ENCODE measurements around the gene ICE2. TPM values are rescaled to one million over a fixed set of nuclear protein-coding genes. Genes with fewer than 3 reads are reported as not detected.

ICE2 gene
- total and polyA plus RNA-seq, 4 donors = 7.1 to 62.0 (median 26.0) TPM

DNA sequence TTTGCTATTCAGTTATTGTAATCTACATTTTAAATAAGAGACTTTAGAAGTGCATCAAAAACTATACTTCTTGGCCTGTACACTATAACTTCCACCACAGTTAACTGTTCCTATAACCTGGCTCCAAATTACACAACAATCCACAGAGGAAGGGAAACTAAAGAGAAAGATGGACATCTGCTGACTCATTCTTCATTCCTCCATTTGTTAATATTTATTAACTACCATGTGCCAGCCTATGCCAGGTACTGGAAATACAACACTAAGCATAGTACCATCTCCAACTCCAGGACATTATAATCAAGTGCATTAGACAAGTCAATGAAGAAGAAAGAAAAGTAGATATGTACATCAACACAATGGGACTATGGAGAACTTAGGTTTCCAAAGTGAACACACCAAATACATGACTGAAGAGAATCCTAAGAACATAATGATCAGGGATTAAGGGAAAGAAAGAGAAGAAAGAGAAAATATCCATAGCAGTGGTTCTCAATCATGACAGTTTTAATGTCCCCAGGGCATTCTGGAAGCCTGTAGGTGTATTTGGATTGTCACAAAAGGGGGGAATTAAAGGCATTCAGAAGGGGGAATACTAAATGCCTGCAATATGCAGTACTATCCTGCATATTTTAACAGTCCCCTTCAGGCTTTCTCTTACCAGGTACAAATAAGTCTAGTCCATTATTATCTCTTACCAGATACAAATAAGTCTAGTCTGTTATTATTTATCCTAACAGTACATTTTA is 8.9 kb downstream of the ICE2 start:
- DNase-seq = no peak
- Histone ChIP-seq H3K4me3 (ENCODE audit: low read length in 2 of 2) (no peak overlapping the region), H3K27me3 (ENCODE audit: control insufficient read depth in 1 of 2, insufficient read depth in 2 of 2, low read length in 1 of 2) (no peaks in the 10 kb centered on the region), H3K4me1 (ENCODE audit: control insufficient read depth in 1 of 2, insufficient read depth in 2 of 2, low read length in 2 of 2) (no peaks in the 10 kb centered on the region), H3K36me3 (ENCODE audit: control insufficient read depth in 1 of 2, insufficient read depth in 2 of 2, low read length in 1 of 2) (peaks cover 0 to 3% of the 10 kb centered on the region in 2 donors), H3K27ac (ENCODE audit: low read depth in 1 of 2, low read length in 2 of 2) (no peak overlapping the region), H3K9me3 (ENCODE audit: control insufficient read depth, low read length) (no peaks in the 10 kb centered on the region)
- ATAC-seq (ENCODE audit: low FRiP score) = no peak
- intact Hi-C loops (cut with DNase I) = no loop called here

GRCh38 chr15:60464836-60465630 is 13.9 kb downstream of the ICE2 start:
- H3K27ac ChIP-seq (ENCODE audit: low read depth in 1 of 2, low read length in 2 of 2) = no peak overlapping the region
- H3K4me3 ChIP-seq (ENCODE audit: low read length in 2 of 2) = no peak overlapping the region
- no peaks in the 10 kb centered on the region for H3K9me3 ChIP-seq (ENCODE audit: control insufficient read depth, low read length)
- H3K4me1 ChIP-seq (ENCODE audit: control insufficient read depth in 1 of 2, insufficient read depth in 2 of 2, low read length in 2 of 2) = no peaks in the 10 kb centered on the region
- H3K36me3 ChIP-seq (ENCODE audit: control insufficient read depth in 1 of 2, insufficient read depth in 2 of 2, low read length in 1 of 2) = no peaks in the 10 kb centered on the region
- DNase-seq = no peak
- no peaks in the 10 kb centered on the region for H3K27me3 ChIP-seq (ENCODE audit: control insufficient read depth in 1 of 2, insufficient read depth in 2 of 2, low read length in 1 of 2)
- WGBS, 2 donors = 33 to 42% methylated on average over 7 of the region's 7 CpGs
- no peak for ATAC-seq (ENCODE audit: low FRiP score)
- intact Hi-C loops (cut with DNase I) = no loop called here

- no peak for ATAC-seq (ENCODE audit: low FRiP score)
- intact Hi-C loops (cut with DNase I) = no loop called here
- Histone ChIP-seq H3K36me3 (ENCODE audit: control insufficient read depth in 1 of 2, insufficient read depth in 2 of 2, low read length in 1 of 2) (no peaks in the 10 kb centered on the region), H3K27ac (ENCODE audit: low read depth in 1 of 2, low read length in 2 of 2) (no peak overlapping the region), H3K4me3 (ENCODE audit: low read length in 2 of 2) (no peak overlapping the region), H3K27me3 (ENCODE audit: control insufficient read depth in 1 of 2, insufficient read depth in 2 of 2, low read length in 1 of 2) (no peaks in the 10 kb centered on the region), H3K9me3 (ENCODE audit: control insufficient read depth, low read length) (no peaks in the 10 kb centered on the region), H3K4me1 (ENCODE audit: control insufficient read depth in 1 of 2, insufficient read depth in 2 of 2, low read length in 2 of 2) (no peaks in the 10 kb centered on the region)
- no peak for DNase-seq
Observed at GRCh38 chr15:60462027-60462426, 16.9 kb downstream of the ICE2 start.

- H3K4me1 ChIP-seq (ENCODE audit: control insufficient read depth in 1 of 2, insufficient read depth in 2 of 2, low read length in 2 of 2) = no peaks in the 10 kb centered on the region
- H3K9me3 ChIP-seq (ENCODE audit: control insufficient read depth, low read length) = no peaks in the 10 kb centered on the region
- no peak for ATAC-seq (ENCODE audit: low FRiP score)
- H3K27me3 ChIP-seq (ENCODE audit: control insufficient read depth in 1 of 2, insufficient read depth in 2 of 2, low read length in 1 of 2) = no peaks in the 10 kb centered on the region
- no peak for DNase-seq
- no peaks in the 10 kb centered on the region for H3K36me3 ChIP-seq (ENCODE audit: control insufficient read depth in 1 of 2, insufficient read depth in 2 of 2, low read length in 1 of 2)
- intact Hi-C loops (cut with DNase I) = no loop called here
- WGBS, 2 donors = 94 to 95% methylated on average over 4 of the region's 4 CpGs
- no peak overlapping the region for H3K4me3 ChIP-seq (ENCODE audit: low read length in 2 of 2)
- no peak overlapping the region for H3K27ac ChIP-seq (ENCODE audit: low read depth in 1 of 2, low read length in 2 of 2)
Observed at GRCh38 chr15:60460931-60461330, 18.0 kb downstream of the ICE2 start.

- WGBS, 2 donors = 89 to 91% methylated on average over 6 of the region's 6 CpGs
- H3K36me3 ChIP-seq (ENCODE audit: control insufficient read depth in 1 of 2, insufficient read depth in 2 of 2, low read length in 1 of 2) = no peaks in the 10 kb centered on the region
- no peak overlapping the region for H3K27ac ChIP-seq (ENCODE audit: low read depth in 1 of 2, low read length in 2 of 2)
- ATAC-seq (ENCODE audit: low FRiP score) (no peak), DNase-seq (no peak)
- intact Hi-C loops (cut with DNase I) = no loop called here
- no peaks in the 10 kb centered on the region for H3K4me1 ChIP-seq (ENCODE audit: control insufficient read depth in 1 of 2, insufficient read depth in 2 of 2, low read length in 2 of 2)
- H3K9me3 ChIP-seq (ENCODE audit: control insufficient read depth, low read length) = no peaks in the 10 kb centered on the region
- H3K27me3 ChIP-seq (ENCODE audit: control insufficient read depth in 1 of 2, insufficient read depth in 2 of 2, low read length in 1 of 2) = no peaks in the 10 kb centered on the region
- H3K4me3 ChIP-seq (ENCODE audit: low read length in 2 of 2) = no peak overlapping the region
Observed at GRCh38 chr15:60458721-60459120, 20.2 kb downstream of the ICE2 start.

DNA sequence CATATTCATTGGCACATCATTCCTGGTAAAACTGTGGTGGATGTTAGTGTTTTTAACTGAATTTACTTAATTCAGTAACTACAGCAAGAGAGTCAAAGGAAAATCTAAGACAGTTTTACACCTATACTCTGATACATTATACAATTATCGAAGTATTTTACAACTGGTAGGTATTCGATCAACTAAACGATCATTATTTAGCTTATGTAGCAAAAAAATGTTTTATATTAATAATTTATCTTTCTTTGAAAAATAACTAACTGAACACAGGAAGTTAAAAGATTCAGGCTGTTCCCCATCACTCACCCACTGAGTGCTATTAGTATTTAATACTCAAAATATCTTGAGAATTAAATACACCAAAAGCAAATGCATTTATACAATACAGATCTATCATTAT is 21.0 kb downstream of the ICE2 start:
- intact Hi-C loops (cut with DNase I) = no loop called here
- H3K4me3 ChIP-seq (ENCODE audit: low read length in 2 of 2) = no peak overlapping the region
- no peak for ATAC-seq (ENCODE audit: low FRiP score)
- H3K9me3 ChIP-seq (ENCODE audit: control insufficient read depth, low read length) = no peaks in the 10 kb centered on the region
- DNase-seq = no peak
- no peaks in the 10 kb centered on the region for H3K27me3 ChIP-seq (ENCODE audit: control insufficient read depth in 1 of 2, insufficient read depth in 2 of 2, low read length in 1 of 2)
- WGBS, 2 donors = 81 to 87% methylated on average over 3 of the region's 3 CpGs
- H3K4me1 ChIP-seq (ENCODE audit: control insufficient read depth in 1 of 2, insufficient read depth in 2 of 2, low read length in 2 of 2) = no peaks in the 10 kb centered on the region
- H3K36me3 ChIP-seq (ENCODE audit: control insufficient read depth in 1 of 2, insufficient read depth in 2 of 2, low read length in 1 of 2) = no peaks in the 10 kb centered on the region
- no peak overlapping the region for H3K27ac ChIP-seq (ENCODE audit: low read depth in 1 of 2, low read length in 2 of 2)

DNA sequence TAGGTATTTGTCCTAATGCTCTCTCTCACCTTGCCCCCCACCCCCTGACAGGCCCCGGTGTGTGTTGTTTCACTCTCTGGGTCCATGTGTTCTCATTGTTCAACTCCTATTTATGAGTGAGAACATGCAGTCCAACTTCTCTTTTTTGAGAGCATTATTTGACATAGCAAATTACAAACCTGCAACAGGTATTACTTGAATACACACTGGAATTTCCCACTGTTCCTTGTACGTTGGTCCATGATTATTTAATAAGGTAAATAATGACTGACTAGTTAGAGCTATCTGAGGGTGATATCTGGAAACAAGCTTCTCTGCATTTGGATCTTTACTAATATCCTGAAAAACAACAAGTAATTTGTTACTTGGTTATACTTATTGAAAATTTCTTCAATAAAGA is 24.1 kb downstream of the ICE2 start:
- H3K4me3 ChIP-seq (ENCODE audit: low read length in 2 of 2) = no peak overlapping the region
- H3K4me1 ChIP-seq (ENCODE audit: control insufficient read depth in 1 of 2, insufficient read depth in 2 of 2, low read length in 2 of 2) = no peaks in the 10 kb centered on the region
- peaks cover 0 to 2% of the 10 kb centered on the region in 2 donors for H3K36me3 ChIP-seq (ENCODE audit: control insufficient read depth in 1 of 2, insufficient read depth in 2 of 2, low read length in 1 of 2)
- 83 to 88% methylated on average over 2 of the region's 2 CpGs for WGBS, 2 donors
- no peaks in the 10 kb centered on the region for H3K27me3 ChIP-seq (ENCODE audit: control insufficient read depth in 1 of 2, insufficient read depth in 2 of 2, low read length in 1 of 2)
- ATAC-seq (ENCODE audit: low FRiP score) (no peak), DNase-seq (no peak)
- no peak overlapping the region for H3K27ac ChIP-seq (ENCODE audit: low read depth in 1 of 2, low read length in 2 of 2)
- H3K9me3 ChIP-seq (ENCODE audit: control insufficient read depth, low read length) = no peaks in the 10 kb centered on the region
- intact Hi-C loops (cut with DNase I) = no loop called here

GRCh38 chr15:60448668-60449360 is 30.1 kb downstream of the ICE2 start:
- intact Hi-C loops (cut with DNase I) = no loop called here
- no peak overlapping the region for H3K27ac ChIP-seq (ENCODE audit: low read depth in 1 of 2, low read length in 2 of 2)
- no peak for ATAC-seq (ENCODE audit: low FRiP score)
- no peak overlapping the region for H3K4me3 ChIP-seq (ENCODE audit: low read length in 2 of 2)
- DNase-seq = no peak
- 62 to 67% methylated on average over 5 of the region's 5 CpGs for WGBS, 2 donors
- H3K4me1 ChIP-seq (ENCODE audit: control insufficient read depth in 1 of 2, insufficient read depth in 2 of 2, low read length in 2 of 2) = no peaks in the 10 kb centered on the region
- H3K36me3 ChIP-seq (ENCODE audit: control insufficient read depth in 1 of 2, insufficient read depth in 2 of 2, low read length in 1 of 2) = peaks cover 0 to 2% of the 10 kb centered on the region in 2 donors
- no peaks in the 10 kb centered on the region for H3K27me3 ChIP-seq (ENCODE audit: control insufficient read depth in 1 of 2, insufficient read depth in 2 of 2, low read length in 1 of 2)
- no peaks in the 10 kb centered on the region for H3K9me3 ChIP-seq (ENCODE audit: control insufficient read depth, low read length)
